Subcutaneous abdominal adipose tissue (tissue), 5 donors: ENCODE data around the gene EDIL3.

Experiments used
- H3K27ac ChIP-seq: one replicate; pipeline ENCODE4 v1.7.0; 2013; ENCODE audit warnings: low read depth, mild to moderate bottlenecking, inconsistent platforms, low read length, moderate library complexity
- H3K27me3 ChIP-seq, 5 donors: one replicate each; pipeline ENCODE4 v1.7.0; 2013; ENCODE audit warnings: low read length in 5 of 5, inconsistent platforms in 1 of 5; ENCODE audit not compliant: control insufficient read depth in 5 of 5, insufficient read depth in 4 of 5
- H3K36me3 ChIP-seq, 5 donors: one replicate each; pipeline ENCODE4 v1.7.0; 2013; ENCODE audit warnings: low read length in 5 of 5; ENCODE audit not compliant: control insufficient read depth in 5 of 5, insufficient read depth in 5 of 5
- H3K4me1 ChIP-seq, 5 donors: one replicate each; pipeline ENCODE4 v1.7.0; 2013; ENCODE audit warnings: low read length in 5 of 5, mild to moderate bottlenecking in 3 of 5, moderate library complexity in 1 of 5; ENCODE audit not compliant: control insufficient read depth in 5 of 5, insufficient read depth in 5 of 5
- H3K4me3 ChIP-seq, 5 donors: one replicate each; pipeline ENCODE4 v1.7.0; 2013; ENCODE audit warnings: low read length in 5 of 5, low read depth in 1 of 5
- H3K9ac ChIP-seq, 5 donors: one replicate each; pipeline ENCODE4 v1.7.0; 2013; ENCODE audit warnings: low read length in 5 of 5, mild to moderate bottlenecking in 4 of 5, moderate library complexity in 3 of 5
- H3K9me3 ChIP-seq, 5 donors: one replicate each; pipeline ENCODE4 v1.7.0; 2013; ENCODE audit warnings: low read length in 5 of 5; ENCODE audit not compliant: control insufficient read depth in 5 of 5
- donor health status: healthy.
- donor health status: healthy.
- donor health status: healthy.
- donor health status: healthy.
- donor health status: healthy.

The EDIL3 gene

GRCh38 chr5:84265739-84266550, 118.7 kb downstream of the EDIL3 start:
- no peak overlapping the region for H3K27ac ChIP-seq
- H3K36me3 ChIP-seq, result no peaks in the 10 kb centered on the region
- no peak overlapping the region for H3K4me3 ChIP-seq
- no peaks in the 10 kb centered on the region for H3K27me3 ChIP-seq
- H3K9me3 ChIP-seq, result no peaks in the 10 kb centered on the region
- H3K9ac ChIP-seq, result no peak overlapping the region
- H3K4me1 ChIP-seq, result no peaks in the 10 kb centered on the region

DNA sequence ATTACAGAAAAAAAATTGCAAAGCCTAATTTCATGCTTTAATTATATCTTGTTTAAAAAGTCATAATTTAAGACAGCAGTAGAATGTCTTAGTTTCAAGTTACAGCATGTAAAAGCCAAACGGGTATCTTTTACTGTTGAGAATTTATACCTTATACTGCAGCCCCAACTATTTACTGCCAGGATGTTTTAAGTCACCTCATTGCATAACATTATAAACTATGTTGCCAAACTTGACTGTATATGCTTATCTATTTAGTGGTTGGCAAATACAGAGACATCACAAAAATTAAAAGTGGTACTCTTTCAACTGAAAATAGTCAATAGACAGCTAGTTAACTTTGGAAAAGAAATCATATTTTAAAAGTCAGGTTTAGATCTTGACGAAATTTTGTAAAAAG, 119.5 kb downstream of the EDIL3 start:
- no peak overlapping the region for H3K4me3 ChIP-seq
- no peaks in the 10 kb centered on the region for H3K27me3 ChIP-seq
- H3K9ac ChIP-seq, result no peak overlapping the region
- H3K9me3 ChIP-seq, result no peaks in the 10 kb centered on the region
- no peak overlapping the region for H3K27ac ChIP-seq
- H3K4me1 ChIP-seq, result no peaks in the 10 kb centered on the region
- H3K36me3 ChIP-seq, result no peaks in the 10 kb centered on the region

- Histone ChIP-seq H3K9ac (no peak overlapping the region), H3K4me1 (no peaks in the 10 kb centered on the region), H3K36me3 (no peaks in the 10 kb centered on the region), H3K9me3 (no peaks in the 10 kb centered on the region), H3K27ac (no peak overlapping the region), H3K4me3 (no peak overlapping the region), H3K27me3 (no peaks in the 10 kb centered on the region)
These were observed 123.7 kb downstream of the EDIL3 start for GRCh38 chr5:84260939-84261338.

DNA sequence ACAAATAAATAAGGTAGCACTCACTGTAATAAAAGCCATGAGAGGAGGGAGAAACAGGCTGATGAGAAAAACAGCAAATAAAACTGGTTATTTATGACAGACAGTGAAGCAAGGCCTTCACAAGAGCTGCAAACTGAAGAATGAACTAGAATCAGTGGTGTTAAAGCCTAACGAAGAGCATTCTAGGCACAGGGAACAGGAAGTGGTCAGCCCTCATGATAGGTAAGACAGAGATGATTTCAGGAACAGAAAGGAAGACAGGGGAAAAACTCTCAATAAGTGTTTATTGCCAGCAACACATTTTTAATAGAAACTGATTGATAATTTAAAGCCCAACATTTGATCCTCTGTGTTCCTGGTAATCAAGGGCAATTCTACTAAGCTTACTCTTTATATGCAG, 124.5 kb downstream of the EDIL3 start:
- H3K27ac ChIP-seq, result no peak overlapping the region

GRCh38 chr5:84259283-84260045, 125.2 kb downstream of the EDIL3 start:
- no peak overlapping the region for H3K27ac ChIP-seq
- H3K4me3 ChIP-seq, result no peak overlapping the region
- no peaks in the 10 kb centered on the region for H3K36me3 ChIP-seq
- H3K9me3 ChIP-seq, result no peaks in the 10 kb centered on the region
- no peaks in the 10 kb centered on the region for H3K4me1 ChIP-seq
- no peaks in the 10 kb centered on the region for H3K27me3 ChIP-seq
- no peak overlapping the region for H3K9ac ChIP-seq

More for the DNA sequence above, 124.5 kb downstream of the EDIL3 start:
- Histone ChIP-seq H3K9me3 (no peaks in the 10 kb centered on the region), H3K27me3 (no peaks in the 10 kb centered on the region), H3K4me3 (no peak overlapping the region), H3K36me3 (no peaks in the 10 kb centered on the region), H3K9ac (no peak overlapping the region), H3K4me1 (no peaks in the 10 kb centered on the region)

DNA sequence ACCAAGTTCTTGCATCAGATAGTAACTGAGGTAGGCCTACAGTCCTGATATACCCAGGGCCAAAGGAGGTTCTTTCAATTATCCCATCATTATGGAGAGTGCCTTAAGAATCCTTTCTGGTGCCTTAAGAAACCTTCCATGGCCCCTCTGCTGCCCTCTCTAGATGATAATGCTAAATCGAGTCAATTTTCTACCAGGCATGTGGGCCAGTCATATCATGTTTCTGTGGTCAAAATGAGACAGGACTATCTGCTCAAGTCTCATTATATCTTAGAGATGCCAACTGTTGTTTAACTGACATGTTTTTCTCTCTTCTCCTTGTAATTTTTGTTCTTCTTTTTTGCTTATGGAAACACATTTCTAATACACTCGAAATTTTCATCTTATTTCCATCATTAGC, 127.6 kb downstream of the EDIL3 start:
- H3K27me3 ChIP-seq, result no peaks in the 10 kb centered on the region
- H3K9ac ChIP-seq, result no peak overlapping the region
- H3K36me3 ChIP-seq, result no peaks in the 10 kb centered on the region
- H3K4me3 ChIP-seq, result no peak overlapping the region
- H3K27ac ChIP-seq, result no peak overlapping the region
- no peaks in the 10 kb centered on the region for H3K4me1 ChIP-seq
- H3K9me3 ChIP-seq, result no peaks in the 10 kb centered on the region

DNA sequence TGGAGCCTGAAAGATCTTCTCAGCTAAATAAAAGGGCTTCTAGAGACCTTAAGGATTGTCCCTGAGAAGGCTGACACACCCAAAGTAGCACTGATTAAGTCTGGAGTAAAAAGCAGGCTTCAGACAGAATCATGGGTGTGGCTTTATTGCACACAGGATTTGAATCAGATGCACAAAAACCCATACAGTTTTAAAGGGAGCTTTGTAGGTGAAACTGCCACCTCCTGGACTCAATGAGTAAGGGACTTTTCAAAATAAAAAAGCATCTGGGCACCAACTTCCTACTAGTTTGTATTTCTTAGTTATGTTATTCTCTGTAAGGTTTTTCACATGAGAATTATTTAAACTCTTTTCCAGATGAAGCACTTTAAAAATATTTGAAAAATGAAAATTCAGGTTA, 129.4 kb downstream of the EDIL3 start:
- Histone ChIP-seq H3K9me3 (no peaks in the 10 kb centered on the region), H3K27me3 (no peaks in the 10 kb centered on the region), H3K9ac (no peak overlapping the region), H3K27ac (no peak overlapping the region), H3K36me3 (no peaks in the 10 kb centered on the region), H3K4me1 (no peaks in the 10 kb centered on the region), H3K4me3 (no peak overlapping the region)

DNA sequence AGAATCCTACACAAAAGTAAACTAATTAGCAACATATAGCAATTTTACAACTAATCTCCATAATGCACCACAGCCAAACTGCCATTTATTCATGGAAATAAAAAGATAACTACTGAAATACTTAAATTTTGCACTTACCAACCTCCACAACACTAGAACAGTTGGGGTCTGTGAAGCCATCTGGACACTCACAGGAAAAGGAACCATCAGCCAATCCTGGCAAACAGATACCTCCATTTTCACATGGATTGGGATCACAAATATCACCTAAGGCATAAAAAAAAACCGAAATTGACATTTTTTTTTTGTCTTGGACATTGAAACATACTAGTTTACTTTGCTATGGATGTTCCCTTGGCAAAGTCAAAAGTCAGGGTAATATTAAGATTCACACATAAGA, 130.7 kb downstream of the EDIL3 start:
- H3K27ac ChIP-seq, result no peak overlapping the region
- H3K9me3 ChIP-seq, result no peaks in the 10 kb centered on the region
- no peaks in the 10 kb centered on the region for H3K27me3 ChIP-seq
- no peak overlapping the region for H3K4me3 ChIP-seq
- H3K36me3 ChIP-seq, result no peaks in the 10 kb centered on the region
- no peak overlapping the region for H3K9ac ChIP-seq
- no peaks in the 10 kb centered on the region for H3K4me1 ChIP-seq

- H3K36me3 ChIP-seq, result no peaks in the 10 kb centered on the region
- H3K27ac ChIP-seq, result no peak overlapping the region
- no peaks in the 10 kb centered on the region for H3K9me3 ChIP-seq
- no peak overlapping the region for H3K9ac ChIP-seq
- no peak overlapping the region for H3K4me3 ChIP-seq
- H3K27me3 ChIP-seq, result no peaks in the 10 kb centered on the region
- H3K4me1 ChIP-seq, result no peaks in the 10 kb centered on the region
These were observed 133.2 kb downstream of the EDIL3 start for GRCh38 chr5:84251503-84251902.

DNA sequence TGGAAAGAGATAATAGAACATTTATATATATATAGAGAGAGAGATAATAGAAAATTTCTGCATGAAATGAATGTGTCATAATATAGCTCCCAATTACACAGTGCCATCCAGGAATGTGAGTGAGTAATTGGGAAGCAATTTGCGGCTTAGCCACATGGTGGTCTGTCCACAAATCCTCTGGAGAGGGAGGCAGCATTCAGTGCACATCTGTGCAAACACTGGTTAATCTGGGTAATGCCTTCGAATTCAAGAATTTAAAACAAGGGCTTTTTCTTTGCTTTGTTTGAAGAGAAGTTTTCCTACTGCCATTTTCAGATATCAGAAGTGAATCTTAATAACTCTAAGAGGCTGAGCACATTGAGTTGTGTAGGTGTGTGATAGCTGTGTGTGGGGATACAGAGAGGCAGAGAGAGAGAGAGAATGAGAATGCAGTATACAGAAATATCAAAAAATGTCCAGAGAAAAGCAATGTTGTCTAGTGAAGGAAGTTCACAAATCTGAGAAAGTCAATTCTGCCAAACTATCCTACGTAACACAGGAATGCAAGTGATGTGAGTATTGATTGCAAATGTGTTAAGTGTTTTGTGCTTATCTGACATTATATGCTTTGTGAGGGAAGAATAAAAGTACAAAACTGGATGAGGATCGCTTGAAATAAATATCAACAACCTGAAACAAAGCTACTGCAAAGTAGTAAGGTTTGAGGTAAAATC, 134.6 kb downstream of the EDIL3 start:
- no peaks in the 10 kb centered on the region for H3K27me3 ChIP-seq
- H3K36me3 ChIP-seq, result no peaks in the 10 kb centered on the region

More for the DNA sequence above, 134.6 kb downstream of the EDIL3 start:
- Histone ChIP-seq H3K27ac (no peak overlapping the region), H3K4me1 (no peaks in the 10 kb centered on the region), H3K9me3 (no peaks in the 10 kb centered on the region), H3K9ac (no peak overlapping the region), H3K4me3 (no peak overlapping the region)
